Measurements from ENCODE around the gene ESRRA.

ESRRA gene

GRCh38 chr11:64356498-64357411 lies 51.4 kb downstream of the ESRRA start:
- peak; percentile 50 for DNase-seq (ENCODE audit: low read depth, low spot score)
- no peak overlapping the region for H3K4me3 ChIP-seq (ENCODE audit: low read length)

- no peak for DNase-seq (ENCODE audit: low read depth, low spot score)
- H3K4me3 ChIP-seq (ENCODE audit: low read length) = no peak overlapping the region
These were observed 52.1 kb downstream of the ESRRA start for GRCh38 chr11:64357446-64357845.

GRCh38 chr11:64357904-64358535 lies 52.7 kb downstream of the ESRRA start:
- H3K4me3 ChIP-seq (ENCODE audit: low read length) = peak overlapping the region; percentile 83

GRCh38 chr11:64358536-64358906 lies 53.2 kb downstream of the ESRRA start:
- peak overlapping the region; percentile 83 for H3K4me3 ChIP-seq (ENCODE audit: low read length)
- no peak for DNase-seq (ENCODE audit: low read depth, low spot score)

More at GRCh38 chr11:64357904-64358535, 52.7 kb downstream of the ESRRA start:
- DNase-seq (ENCODE audit: low read depth, low spot score) = no peak

- no peak for DNase-seq (ENCODE audit: low read depth, low spot score)
These were observed 53.8 kb downstream of the ESRRA start, which contains the start of gene RPS6KA4 for GRCh38 chr11:64358907-64359711. TSS of gene RPS6KA4 (plus strand) at chr11:64359162. CDS start at chr11:64359236, 74 bp downstream.

GRCh38 chr11:64359712-64360445 lies 54.6 kb downstream of the ESRRA start:
- peak overlapping the region; percentile 83 for H3K4me3 ChIP-seq (ENCODE audit: low read length)

More at GRCh38 chr11:64358907-64359711, 53.8 kb downstream of the ESRRA start, which contains the start of gene RPS6KA4:
- H3K4me3 ChIP-seq (ENCODE audit: low read length) = peak within 1 kb of the TSS; percentile 83

GRCh38 chr11:64360448-64360921 lies 55.2 kb downstream of the ESRRA start:
- no peak for DNase-seq (ENCODE audit: low read depth, low spot score)
- no peak overlapping the region for H3K4me3 ChIP-seq (ENCODE audit: low read length)

More at GRCh38 chr11:64359712-64360445, 54.6 kb downstream of the ESRRA start:
- no peak for DNase-seq (ENCODE audit: low read depth, low spot score)

- H3K4me3 ChIP-seq (ENCODE audit: low read length) = no peak overlapping the region
- no peak for DNase-seq (ENCODE audit: low read depth, low spot score)
These were observed 56.3 kb downstream of the ESRRA start for GRCh38 chr11:64361659-64362058.

GRCh38 chr11:64362339-64362738 lies 57.0 kb downstream of the ESRRA start:
- H3K4me3 ChIP-seq (ENCODE audit: low read length) = no peak overlapping the region
- DNase-seq (ENCODE audit: low read depth, low spot score) = no peak

GRCh38 chr11:64364435-64364834 lies 59.1 kb downstream of the ESRRA start:
- DNase-seq (ENCODE audit: low read depth, low spot score) = no peak
- H3K4me3 ChIP-seq (ENCODE audit: low read length) = no peak overlapping the region

GRCh38 chr11:64364911-64365310 lies 59.6 kb downstream of the ESRRA start:
- no peak for DNase-seq (ENCODE audit: low read depth, low spot score)
- H3K4me3 ChIP-seq (ENCODE audit: low read length) = no peak overlapping the region

Data from Jurkat, Clone E6-1 (cell line).